Activated T-cell treated with anti-CD3 and anti-CD28 coated beads, Interleukin-2, amount 50 U/mL, for 4 hours (primary cell): ENCODE results near the gene RPS19BP1. TPM values are rescaled to one million over a fixed set of nuclear protein-coding genes. Genes with fewer than 3 reads are reported as not detected.

Experiments used
- ATAC-seq, 2 donors: fragments of 200-7000 bp; cut with Tn5 transposase; one replicate each; pipeline ENCODE4 v1.10.0; 2021
- DNase-seq: peaks from one replicate; pipeline ENCODE4 v3.0.0-alpha.2; 2020
- H3K27me3 Mint-ChIP-seq: one replicate; pipeline ENCODE4 v1.8.0; 2021; ENCODE audit warnings: low read depth, mixed read lengths
- H3K36me3 Mint-ChIP-seq: one replicate; pipeline ENCODE4 v1.8.0; 2022; ENCODE audit warnings: mixed read lengths; ENCODE audit not compliant: insufficient read depth
- H3K4me1 Mint-ChIP-seq: one replicate; pipeline ENCODE4 v1.8.0; 2021; ENCODE audit warnings: low read depth, mixed read lengths
- H3K4me3 Mint-ChIP-seq: one replicate; pipeline ENCODE4 v1.8.0; 2021; ENCODE audit warnings: mild to moderate bottlenecking, moderate library complexity, mixed read lengths
- H3K9me3 Mint-ChIP-seq: one replicate; pipeline ENCODE4 v1.8.0; 2021; ENCODE audit warnings: mixed read lengths
- total RNA-seq, 3 donors: library from RNA; stranded (reverse); gene quantifications; one replicate each; pipeline ENCODE4 v1.2.1, GENCODE V29; 2021

The RPS19BP1 gene
- total RNA-seq, 3 donors from 2014 or later: 198 to 208 (median 201) TPM

- Mint-ChIP-seq H3K4me1 (peaks cover 18% of the 10 kb centered on the region), H3K9me3 (no peaks in the 10 kb centered on the region), H3K36me3 (no peaks in the 10 kb centered on the region), H3K4me3 (no peak overlapping the region), H3K27me3 (no peaks in the 10 kb centered on the region)
- DNase-seq (peak; percentile 28), ATAC-seq (peak; percentile 74 to 78)
Measured at GRCh38 chr22:39567135-39567946, 34.8 kb upstream of the RPS19BP1 start.

- peaks cover 3% of the 10 kb centered on the region for H3K27me3 Mint-ChIP-seq
- no peak for DNase-seq
- no peaks in the 10 kb centered on the region for H3K36me3 Mint-ChIP-seq
- H3K4me1 Mint-ChIP-seq: peaks cover 18% of the 10 kb centered on the region
- H3K4me3 Mint-ChIP-seq: no peak overlapping the region
- H3K9me3 Mint-ChIP-seq: no peaks in the 10 kb centered on the region
- no peak for ATAC-seq
Measured at GRCh38 chr22:39565414-39565944, 32.9 kb upstream of the RPS19BP1 start.

GRCh38 chr22:39563571-39564428 is 31.3 kb upstream of the RPS19BP1 start:
- Mint-ChIP-seq H3K27me3 (peaks cover 13% of the 10 kb centered on the region), H3K4me1 (peaks cover 18% of the 10 kb centered on the region), H3K4me3 (no peak overlapping the region), H3K36me3 (no peaks in the 10 kb centered on the region), H3K9me3 (no peaks in the 10 kb centered on the region)
- DNase-seq (no peak), ATAC-seq (no peak)

- Mint-ChIP-seq H3K4me3 (no peak overlapping the region), H3K36me3 (no peaks in the 10 kb centered on the region), H3K27me3 (peaks cover 17% of the 10 kb centered on the region), H3K4me1 (peaks cover 15% of the 10 kb centered on the region), H3K9me3 (no peaks in the 10 kb centered on the region)
- ATAC-seq (no peak), DNase-seq (no peak)
Measured at GRCh38 chr22:39562839-39563489, 30.4 kb upstream of the RPS19BP1 start.

- H3K4me3 Mint-ChIP-seq: peak overlapping the region; percentile 5
- H3K9me3 Mint-ChIP-seq: no peaks in the 10 kb centered on the region
- no peak for DNase-seq
- H3K27me3 Mint-ChIP-seq: peaks cover 38% of the 10 kb centered on the region
- no peak for ATAC-seq
- peaks cover 6% of the 10 kb centered on the region for H3K4me1 Mint-ChIP-seq
- no peaks in the 10 kb centered on the region for H3K36me3 Mint-ChIP-seq
Measured at GRCh38 chr22:39560127-39560526, 27.6 kb upstream of the RPS19BP1 start.

GRCh38 chr22:39559456-39560105 is 27.0 kb upstream of the RPS19BP1 start:
- ATAC-seq (no peak), DNase-seq (no peak)
- Mint-ChIP-seq H3K27me3 (peaks cover 38% of the 10 kb centered on the region), H3K36me3 (no peaks in the 10 kb centered on the region), H3K4me1 (peaks cover 6% of the 10 kb centered on the region), H3K9me3 (no peaks in the 10 kb centered on the region), H3K4me3 (no peak overlapping the region)

- ATAC-seq: no peak
- H3K4me1 Mint-ChIP-seq: peaks cover 6% of the 10 kb centered on the region
- no peak overlapping the region for H3K4me3 Mint-ChIP-seq
Measured at GRCh38 chr22:39558950-39559349, 26.4 kb upstream of the RPS19BP1 start.

GRCh38 chr22:39558254-39558727 is 25.7 kb upstream of the RPS19BP1 start:
- ATAC-seq (no peak), DNase-seq (no peak)
- peak overlapping the region; percentile 42 for H3K4me3 Mint-ChIP-seq
- no peaks in the 10 kb centered on the region for H3K36me3 Mint-ChIP-seq
- H3K9me3 Mint-ChIP-seq: no peaks in the 10 kb centered on the region
- H3K4me1 Mint-ChIP-seq: peaks cover 6% of the 10 kb centered on the region
- H3K27me3 Mint-ChIP-seq: peaks cover 44% of the 10 kb centered on the region

More at GRCh38 chr22:39558950-39559349, 26.4 kb upstream of the RPS19BP1 start:
- DNase-seq: no peak
- Mint-ChIP-seq H3K9me3 (no peaks in the 10 kb centered on the region), H3K36me3 (no peaks in the 10 kb centered on the region), H3K27me3 (peaks cover 44% of the 10 kb centered on the region)

- peak overlapping the region; percentile 49 for H3K4me3 Mint-ChIP-seq
- peaks cover 6% of the 10 kb centered on the region for H3K4me1 Mint-ChIP-seq
- ATAC-seq (peak; percentile 81 to 83), DNase-seq (peak; percentile 44)
- H3K36me3 Mint-ChIP-seq: no peaks in the 10 kb centered on the region
- H3K27me3 Mint-ChIP-seq: peaks cover 44% of the 10 kb centered on the region
- H3K9me3 Mint-ChIP-seq: no peaks in the 10 kb centered on the region
Measured at GRCh38 chr22:39556970-39557841, 24.7 kb upstream of the RPS19BP1 start.

- DNase-seq (no peak), ATAC-seq (no peak)
- Mint-ChIP-seq H3K4me3 (no peak overlapping the region), H3K36me3 (no peaks in the 10 kb centered on the region), H3K4me1 (peaks cover 6% of the 10 kb centered on the region), H3K27me3 (peaks cover 46% of the 10 kb centered on the region), H3K9me3 (no peaks in the 10 kb centered on the region)
Measured at GRCh38 chr22:39554151-39554550, 21.6 kb upstream of the RPS19BP1 start.

GRCh38 chr22:39553429-39553828 is 20.9 kb upstream of the RPS19BP1 start:
- no peaks in the 10 kb centered on the region for H3K36me3 Mint-ChIP-seq
- H3K4me3 Mint-ChIP-seq: no peak overlapping the region
- H3K9me3 Mint-ChIP-seq: no peaks in the 10 kb centered on the region
- peaks cover 41% of the 10 kb centered on the region for H3K27me3 Mint-ChIP-seq
- peaks cover 6% of the 10 kb centered on the region for H3K4me1 Mint-ChIP-seq
- DNase-seq: no peak
- ATAC-seq: no peak

GRCh38 chr22:39547587-39547947 is 15.0 kb upstream of the RPS19BP1 start:
- ATAC-seq (no peak), DNase-seq (no peak)
- Mint-ChIP-seq H3K9me3 (no peaks in the 10 kb centered on the region), H3K4me3 (no peak overlapping the region), H3K36me3 (no peaks in the 10 kb centered on the region), H3K27me3 (peaks cover 46% of the 10 kb centered on the region), H3K4me1 (peaks cover 17% of the 10 kb centered on the region)
